ENCODE data around the gene UBR4. TPM values are rescaled to one million over a fixed set of nuclear protein-coding genes. Genes with fewer than 3 reads are reported as not detected.

Gene UBR4
- total and polyA plus RNA-seq, 2 of the 8 experiments (the other 6 are each of a cell fraction or from before 2014, with no cell fraction given) = 139 to 152 TPM

DNA sequence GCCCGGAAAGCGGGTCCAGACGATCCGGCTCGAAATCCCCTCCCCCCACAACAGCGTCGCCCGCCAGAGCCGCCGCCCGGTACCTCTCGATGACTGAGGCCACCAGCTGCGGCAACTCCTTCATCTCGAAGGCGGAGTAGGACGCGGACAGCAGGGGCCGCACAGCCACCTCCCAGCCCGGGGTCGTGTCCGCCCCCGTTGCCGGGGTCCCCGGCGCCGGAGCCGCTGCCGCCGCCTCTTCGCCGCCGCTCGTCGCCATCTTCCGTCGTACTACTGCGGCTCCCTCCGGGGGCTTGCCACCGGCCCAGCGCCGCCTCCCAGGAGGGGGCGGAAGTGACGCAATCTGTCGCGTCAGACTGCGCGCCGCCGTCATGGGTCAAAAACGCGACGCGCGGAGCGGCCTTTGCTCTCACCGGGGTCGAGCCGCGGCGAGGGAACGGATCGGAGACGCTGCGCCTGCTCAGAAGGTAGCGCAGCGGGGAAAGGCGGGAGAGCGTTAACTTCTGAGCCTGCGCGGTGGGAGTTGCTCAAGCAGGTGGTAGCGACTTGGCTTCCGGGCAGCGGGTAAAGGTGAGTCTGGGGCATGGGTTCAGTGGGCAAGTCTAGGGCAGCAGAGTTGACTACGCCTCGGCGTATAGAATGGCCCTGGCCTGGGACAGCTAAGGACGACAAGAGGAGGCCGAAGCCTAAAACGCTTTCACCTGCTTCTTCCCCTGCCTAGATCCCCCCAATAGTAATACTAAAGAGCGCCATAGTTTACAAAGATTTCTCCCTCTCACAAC lies at the start of gene UBR4 (continued):
- TF ChIP-seq, protein P1, sequence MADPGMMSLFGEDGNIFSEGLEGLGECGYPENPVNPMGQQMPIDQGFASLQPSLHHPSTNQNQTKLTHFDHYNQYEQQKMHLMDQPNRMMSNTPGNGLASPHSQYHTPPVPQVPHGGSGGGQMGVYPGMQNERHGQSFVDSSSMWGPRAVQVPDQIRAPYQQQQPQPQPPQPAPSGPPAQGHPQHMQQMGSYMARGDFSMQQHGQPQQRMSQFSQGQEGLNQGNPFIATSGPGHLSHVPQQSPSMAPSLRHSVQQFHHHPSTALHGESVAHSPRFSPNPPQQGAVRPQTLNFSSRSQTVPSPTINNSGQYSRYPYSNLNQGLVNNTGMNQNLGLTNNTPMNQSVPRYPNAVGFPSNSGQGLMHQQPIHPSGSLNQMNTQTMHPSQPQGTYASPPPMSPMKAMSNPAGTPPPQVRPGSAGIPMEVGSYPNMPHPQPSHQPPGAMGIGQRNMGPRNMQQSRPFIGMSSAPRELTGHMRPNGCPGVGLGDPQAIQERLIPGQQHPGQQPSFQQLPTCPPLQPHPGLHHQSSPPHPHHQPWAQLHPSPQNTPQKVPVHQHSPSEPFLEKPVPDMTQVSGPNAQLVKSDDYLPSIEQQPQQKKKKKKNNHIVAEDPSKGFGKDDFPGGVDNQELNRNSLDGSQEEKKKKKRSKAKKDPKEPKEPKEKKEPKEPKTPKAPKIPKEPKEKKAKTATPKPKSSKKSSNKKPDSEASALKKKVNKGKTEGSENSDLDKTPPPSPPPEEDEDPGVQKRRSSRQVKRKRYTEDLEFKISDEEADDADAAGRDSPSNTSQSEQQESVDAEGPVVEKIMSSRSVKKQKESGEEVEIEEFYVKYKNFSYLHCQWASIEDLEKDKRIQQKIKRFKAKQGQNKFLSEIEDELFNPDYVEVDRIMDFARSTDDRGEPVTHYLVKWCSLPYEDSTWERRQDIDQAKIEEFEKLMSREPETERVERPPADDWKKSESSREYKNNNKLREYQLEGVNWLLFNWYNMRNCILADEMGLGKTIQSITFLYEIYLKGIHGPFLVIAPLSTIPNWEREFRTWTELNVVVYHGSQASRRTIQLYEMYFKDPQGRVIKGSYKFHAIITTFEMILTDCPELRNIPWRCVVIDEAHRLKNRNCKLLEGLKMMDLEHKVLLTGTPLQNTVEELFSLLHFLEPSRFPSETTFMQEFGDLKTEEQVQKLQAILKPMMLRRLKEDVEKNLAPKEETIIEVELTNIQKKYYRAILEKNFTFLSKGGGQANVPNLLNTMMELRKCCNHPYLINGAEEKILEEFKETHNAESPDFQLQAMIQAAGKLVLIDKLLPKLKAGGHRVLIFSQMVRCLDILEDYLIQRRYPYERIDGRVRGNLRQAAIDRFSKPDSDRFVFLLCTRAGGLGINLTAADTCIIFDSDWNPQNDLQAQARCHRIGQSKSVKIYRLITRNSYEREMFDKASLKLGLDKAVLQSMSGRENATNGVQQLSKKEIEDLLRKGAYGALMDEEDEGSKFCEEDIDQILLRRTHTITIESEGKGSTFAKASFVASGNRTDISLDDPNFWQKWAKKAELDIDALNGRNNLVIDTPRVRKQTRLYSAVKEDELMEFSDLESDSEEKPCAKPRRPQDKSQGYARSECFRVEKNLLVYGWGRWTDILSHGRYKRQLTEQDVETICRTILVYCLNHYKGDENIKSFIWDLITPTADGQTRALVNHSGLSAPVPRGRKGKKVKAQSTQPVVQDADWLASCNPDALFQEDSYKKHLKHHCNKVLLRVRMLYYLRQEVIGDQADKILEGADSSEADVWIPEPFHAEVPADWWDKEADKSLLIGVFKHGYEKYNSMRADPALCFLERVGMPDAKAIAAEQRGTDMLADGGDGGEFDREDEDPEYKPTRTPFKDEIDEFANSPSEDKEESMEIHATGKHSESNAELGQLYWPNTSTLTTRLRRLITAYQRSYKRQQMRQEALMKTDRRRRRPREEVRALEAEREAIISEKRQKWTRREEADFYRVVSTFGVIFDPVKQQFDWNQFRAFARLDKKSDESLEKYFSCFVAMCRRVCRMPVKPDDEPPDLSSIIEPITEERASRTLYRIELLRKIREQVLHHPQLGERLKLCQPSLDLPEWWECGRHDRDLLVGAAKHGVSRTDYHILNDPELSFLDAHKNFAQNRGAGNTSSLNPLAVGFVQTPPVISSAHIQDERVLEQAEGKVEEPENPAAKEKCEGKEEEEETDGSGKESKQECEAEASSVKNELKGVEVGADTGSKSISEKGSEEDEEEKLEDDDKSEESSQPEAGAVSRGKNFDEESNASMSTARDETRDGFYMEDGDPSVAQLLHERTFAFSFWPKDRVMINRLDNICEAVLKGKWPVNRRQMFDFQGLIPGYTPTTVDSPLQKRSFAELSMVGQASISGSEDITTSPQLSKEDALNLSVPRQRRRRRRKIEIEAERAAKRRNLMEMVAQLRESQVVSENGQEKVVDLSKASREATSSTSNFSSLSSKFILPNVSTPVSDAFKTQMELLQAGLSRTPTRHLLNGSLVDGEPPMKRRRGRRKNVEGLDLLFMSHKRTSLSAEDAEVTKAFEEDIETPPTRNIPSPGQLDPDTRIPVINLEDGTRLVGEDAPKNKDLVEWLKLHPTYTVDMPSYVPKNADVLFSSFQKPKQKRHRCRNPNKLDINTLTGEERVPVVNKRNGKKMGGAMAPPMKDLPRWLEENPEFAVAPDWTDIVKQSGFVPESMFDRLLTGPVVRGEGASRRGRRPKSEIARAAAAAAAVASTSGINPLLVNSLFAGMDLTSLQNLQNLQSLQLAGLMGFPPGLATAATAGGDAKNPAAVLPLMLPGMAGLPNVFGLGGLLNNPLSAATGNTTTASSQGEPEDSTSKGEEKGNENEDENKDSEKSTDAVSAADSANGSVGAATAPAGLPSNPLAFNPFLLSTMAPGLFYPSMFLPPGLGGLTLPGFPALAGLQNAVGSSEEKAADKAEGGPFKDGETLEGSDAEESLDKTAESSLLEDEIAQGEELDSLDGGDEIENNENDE (IDR thresholded peaks at IDR 0.05; ENCODE audit: insufficient replicate concordance, low read length) = no peak
- TF ChIP-seq CBX5 (IDR thresholded peaks at IDR 0.05; ENCODE audit: low read depth, low read length) = no peak
- TF ChIP-seq SRF (IDR thresholded peaks at IDR 0.05; ENCODE audit: low read depth, low read length) = peak; percentile 86
- no peak for TF ChIP-seq HDAC6 (IDR thresholded peaks at IDR 0.05; ENCODE audit: low read depth, low read length)
- TF ChIP-seq TEAD4 (IDR thresholded peaks at IDR 0.05; ENCODE audit: low read depth, low read length) = no peak
- TF ChIP-seq CREB1 (IDR thresholded peaks at IDR 0.05) = peak; percentile 100
- 0 out of 2 replicates have a peak, but pooled peaks have one; percentile 39 for TF ChIP-seq SP4 (IDR thresholded peaks at IDR 0.05; ENCODE audit: low read length)
- peak; percentile 42; the same call in 1 of the 2 replicates for TF ChIP-seq BRCA1 (IDR thresholded peaks at IDR 0.05; ENCODE audit: low read depth, low read length)
- TF ChIP-seq RNF2 (IDR thresholded peaks at IDR 0.05; ENCODE audit: borderline replicate concordance, low read depth, low read length, missing control alignments, poor library complexity, severe bottlenecking) = no peak
- TF ChIP-seq RFX5 (IDR thresholded peaks at IDR 0.05; ENCODE audit: borderline replicate concordance, low read depth, low read length) = no peak
- peak; percentile 92 for TF ChIP-seq POLR2AphosphoS5 (IDR thresholded peaks at IDR 0.05; ENCODE audit: low read depth, low read length)
